RWPE1 (cell line): Measurements from ENCODE around the gene ZNF555.
"Not testable (repeated sequence)": the region's sequence is repeated elsewhere in the genome, so short reads cannot be mapped to it uniquely, and the experiment has no call there.

Source experiments
- CTCF ChIA-PET: fragments of 350-600 bp; sonication (Branson Sonifier 250); formaldehyde crosslinking; extraction: SDS; loops from one replicate; lab custom pipeline; 2021; lab: Yijun Ruan, JAX
- POLR2A ChIA-PET: fragments of 400-600 bp; formaldehyde crosslinking; extraction: SDS; loops from one replicate; lab custom pipeline; 2020; ENCODE audit warnings: antibody characterized with exemption; ENCODE audit not compliant: low non-redundant PET; lab: Yijun Ruan, JAX
- DNase-seq: peaks from one replicate; pipeline ENCODE4 v3.0.0; 2012; ENCODE audit warnings: low spot score
- H3K27ac ChIP-seq: fragments of 450-650 bp; 2 replicates; pipeline ENCODE4 v1.5.1; 2017
- CTCF ChIP-seq: fragments of 450-650 bp; conservative IDR thresholded peaks from 2 replicates; pipeline ENCODE4 v1.5.1; 2017; ENCODE audit warnings: low read depth, mild to moderate bottlenecking

ZNF555 gene

GRCh38 chr19:2815191-2815614 is 26.1 kb upstream of the ZNF555 start:
- POLR2A ChIA-PET = no interaction called here
- TF ChIP-seq CTCF = no peak
- H3K27ac ChIP-seq = no peak overlapping the region
- DNase-seq = no peak
- CTCF ChIA-PET = no interaction called here

GRCh38 chr19:2815923-2816322 is 25.4 kb upstream of the ZNF555 start:
- H3K27ac ChIP-seq = peak overlapping the region; percentile 21
- POLR2A ChIA-PET = no interaction called here
- CTCF ChIA-PET = no interaction called here
- TF ChIP-seq CTCF = no peak
- DNase-seq = no peak

- ChIA-PET POLR2A (no interaction called here), CTCF (no interaction called here)
- DNase-seq = no peak
- H3K27ac ChIP-seq = peak overlapping the region; percentile 21; the same call in 1 of the 2 replicates
- TF ChIP-seq CTCF = no peak
These were observed 24.6 kb upstream of the ZNF555 start for GRCh38 chr19:2816641-2817040.

- CTCF ChIA-PET = interaction anchor here (0.6 kb wide), 1 partner anchor 28 kb away, joined by 3 read pairs; no protein-coding TSS in a partner anchor
- POLR2A ChIA-PET, H3K27ac ChIP-seq, DNase-seq: not testable (repeated sequence)
These were observed 23.9 kb upstream of the ZNF555 start for GRCh38 chr19:2817237-2817829.

GRCh38 chr19:2819540-2820111 is 21.6 kb upstream of the ZNF555 start, which contains the start of gene ZNF554:
Gene ZNF554, plus strand, starts transcription at chr19:2819868. Its CDS starts 204 bp downstream, at chr19:2820072.
- peak; percentile 94 for DNase-seq
- TF ChIP-seq CTCF = peak; percentile 96
- CTCF ChIA-PET = interaction anchor here (0.6 to 1.4 kb wide), 6 partner anchors 9 to 622 kb away, joined by 3 to 4 read pairs (median 3); partner anchors contain the start of gene SLC39A3
- POLR2A ChIA-PET = no interaction called here
- H3K27ac ChIP-seq = peak within 1 kb of the TSS; percentile 65

- peak overlapping the region; percentile 65 for H3K27ac ChIP-seq
- peak; percentile 19 for DNase-seq
- POLR2A ChIA-PET = no interaction called here
- CTCF ChIA-PET = interaction anchor here (0.7 to 1.4 kb wide), 4 partner anchors 9 to 80 kb away, joined by 3 to 6 read pairs (median 4); partner anchors contain the start of gene SLC39A3
- TF ChIP-seq CTCF = no peak
These were observed 21.1 kb upstream of the ZNF555 start for GRCh38 chr19:2820112-2820702.
